SU-DHL-6 (cell line): Measurements from ENCODE around the gene PRMT6.
A peak's percentile ranks its signal among the peaks of the same experiment; 100 is the strongest.

Source experiments
- H2AFZ ChIP-seq: fragments of 200-600 bp; sonication (generic); 2 replicates; pipeline ENCODE4 v1.6.1; 2014; ENCODE audit warnings: low read depth, mild to moderate bottlenecking, moderate library complexity, mixed read lengths, antibody characterized with exemption, low read length; ENCODE audit not compliant: severe bottlenecking
- H3F3A ChIP-seq: fragments of 200-600 bp; shearing (Covaris generic); 2 replicates; pipeline ENCODE4 v1.6.0; 2016; ENCODE audit warnings: antibody characterized with exemption, mild to moderate bottlenecking; ENCODE audit not compliant: insufficient read depth
- H3K27ac ChIP-seq: fragments of 200-600 bp; sonication (generic); 2 replicates; pipeline ENCODE4 v1.5.1; 2016; ENCODE audit warnings: low read depth, mild to moderate bottlenecking, low read length, moderate library complexity, mixed read lengths
- H3K27me3 ChIP-seq: fragments of 200-600 bp; sonication (generic), shearing (Covaris generic); 2 replicates; pipeline ENCODE4 v1.6.0; 2014; ENCODE audit warnings: mild to moderate bottlenecking, low read length
- H3K36me3 ChIP-seq: fragments of 200-600 bp; sonication (generic); 2 replicates; pipeline ENCODE4 v1.6.1; 2014; ENCODE audit warnings: mild to moderate bottlenecking, low read length, mixed read lengths
- H3K4me2 ChIP-seq: fragments of 300-600, 200-600 bp; shearing (Covaris generic), sonication (generic); 2 replicates; pipeline ENCODE4 v1.6.0; 2014; ENCODE audit warnings: low read length, low read depth, mild to moderate bottlenecking; ENCODE audit not compliant: poor library complexity, severe bottlenecking
- H3K4me3 ChIP-seq: fragments of 200-600 bp; sonication (generic); 2 replicates; pipeline ENCODE4 v1.5.1; 2014; ENCODE audit warnings: antibody characterized with exemption, low read length, mild to moderate bottlenecking, mixed read lengths; ENCODE audit not compliant: insufficient read depth, poor library complexity, severe bottlenecking
- H3K79me2 ChIP-seq: fragments of 200-600 bp; sonication (generic); 2 replicates; pipeline ENCODE4 v1.6.1; 2014; ENCODE audit warnings: mild to moderate bottlenecking, low read length, moderate library complexity; ENCODE audit not compliant: insufficient read depth
- H3K9ac ChIP-seq: fragments of 200-600 bp; sonication (generic); 2 replicates; pipeline ENCODE4 v1.7.0; 2014; ENCODE audit warnings: mild to moderate bottlenecking, low read length
- H3K9me2 ChIP-seq: fragments of 200-600 bp; sonication (generic); replicated peaks from 2 replicates; pipeline ENCODE4 v1.6.1; 2014; ENCODE audit warnings: low read length; ENCODE audit not compliant: insufficient read depth
- H3K9me3 ChIP-seq: fragments of 200-600 bp; sonication (generic); 2 replicates; pipeline ENCODE4 v1.6.1; 2014; ENCODE audit warnings: low read length, mixed read lengths; ENCODE audit not compliant: insufficient read depth
- H4K20me1 ChIP-seq: fragments of 200-600 bp; sonication (generic); 2 replicates; pipeline ENCODE4 v1.6.1; 2014; ENCODE audit warnings: low read depth, mild to moderate bottlenecking, antibody characterized with exemption, low read length, moderate library complexity, mixed read lengths
- CTCF ChIP-seq: fragments of 200-600 bp; sonication (generic); IDR thresholded peaks from one replicate; pipeline ENCODE4 v1.5.1; 2017; ENCODE audit warnings: antibody characterized with exemption, mild to moderate bottlenecking, low read length, moderate library complexity; ENCODE audit not compliant: insufficient read depth, poor library complexity, severe bottlenecking
- EZH2phosphoT487 ChIP-seq: fragments of 200-600 bp; sonication (generic), shearing (Covaris generic); conservative IDR thresholded peaks from 2 replicates; pipeline ENCODE4 v1.6.1; 2018; ENCODE audit warnings: mild to moderate bottlenecking, antibody characterized with exemption, low read length, moderate library complexity, mixed read lengths

Gene PRMT6

GRCh38 chr1:107098961-107099360, 42.5 kb downstream of the PRMT6 start:
- Histone ChIP-seq H3K36me3 (no peaks in the 10 kb centered on the region), H3K27ac (no peak overlapping the region), H2AFZ (peak overlapping the region; percentile 3), H3K27me3 (no peaks in the 10 kb centered on the region), H4K20me1 (no peaks in the 10 kb centered on the region), H3K79me2 (no peaks in the 10 kb centered on the region), H3F3A (no peaks in the 10 kb centered on the region), H3K9me2 (no peaks in the 10 kb centered on the region), H3K9me3 (no peaks in the 10 kb centered on the region), H3K4me3 (no peak overlapping the region), H3K4me2 (no peak overlapping the region), H3K9ac (no peak overlapping the region)
- TF ChIP-seq EZH2phosphoT487, result no peak
- no peak for TF ChIP-seq CTCF

DNA sequence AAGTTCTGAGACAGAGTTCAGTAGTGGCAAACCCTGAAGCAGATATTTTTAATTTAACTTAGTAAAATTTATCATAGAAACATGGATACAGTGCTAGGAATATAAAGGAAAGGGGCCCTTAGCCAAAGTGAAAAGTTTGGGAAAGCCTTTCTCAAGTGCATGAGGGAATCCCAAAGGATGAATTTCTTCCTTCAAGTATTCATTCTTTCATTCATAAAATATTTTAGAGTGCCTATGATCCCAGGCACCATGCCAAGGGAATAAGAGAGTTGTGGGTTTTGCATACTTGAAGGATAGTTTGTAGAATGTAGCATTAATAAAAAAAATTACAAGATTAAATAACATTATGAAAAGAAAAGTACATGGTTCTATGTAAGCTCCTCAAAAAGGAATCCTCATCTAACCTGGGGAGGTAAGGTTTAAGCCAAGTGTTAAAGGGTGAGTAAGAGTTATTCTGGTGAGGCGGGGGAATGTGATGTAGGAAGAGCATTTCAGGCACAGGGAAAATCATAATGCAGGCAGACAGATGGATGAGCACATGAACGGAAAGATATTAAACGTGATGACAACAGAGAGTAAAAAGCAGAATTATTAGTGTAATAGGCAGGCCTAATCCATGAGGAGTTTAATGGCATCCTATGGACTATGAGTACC, 44.0 kb downstream of the PRMT6 start:
- Histone ChIP-seq H3K79me2 (no peaks in the 10 kb centered on the region), H3K27ac (no peak overlapping the region), H3F3A (no peaks in the 10 kb centered on the region), H3K36me3 (no peaks in the 10 kb centered on the region), H3K9ac (no peak overlapping the region), H3K9me3 (no peaks in the 10 kb centered on the region), H4K20me1 (no peaks in the 10 kb centered on the region), H3K27me3 (no peaks in the 10 kb centered on the region), H3K4me3 (no peak overlapping the region), H2AFZ (no peak overlapping the region), H3K9me2 (no peaks in the 10 kb centered on the region), H3K4me2 (no peak overlapping the region)
- TF ChIP-seq CTCF (no peak), EZH2phosphoT487 (no peak)

DNA sequence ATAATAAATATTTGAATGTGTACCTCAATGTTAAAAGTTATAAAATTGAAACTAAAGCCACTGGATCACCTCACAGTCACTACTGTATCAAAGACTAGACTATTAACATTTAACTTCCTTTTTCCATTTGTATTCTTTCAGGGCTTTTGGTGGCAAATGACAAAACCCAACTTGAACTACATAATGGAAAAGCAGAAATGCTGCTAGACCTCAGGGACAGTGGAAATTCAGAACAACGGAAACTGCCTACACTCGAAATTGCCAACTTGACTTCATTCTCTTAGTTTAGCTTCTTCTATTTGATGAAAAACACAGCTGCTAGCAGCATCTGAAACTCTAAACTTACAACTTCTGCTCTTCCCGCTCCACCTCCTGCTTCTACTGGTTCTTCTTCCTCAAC, 49.4 kb downstream of the PRMT6 start:
- Histone ChIP-seq H3K9me2 (no peaks in the 10 kb centered on the region), H3K9ac (no peak overlapping the region), H3F3A (no peaks in the 10 kb centered on the region), H3K4me2 (no peak overlapping the region), H3K36me3 (no peaks in the 10 kb centered on the region), H3K79me2 (no peaks in the 10 kb centered on the region), H3K9me3 (no peaks in the 10 kb centered on the region), H4K20me1 (no peaks in the 10 kb centered on the region), H3K27ac (no peak overlapping the region), H2AFZ (no peak overlapping the region), H3K27me3 (no peaks in the 10 kb centered on the region), H3K4me3 (no peak overlapping the region)
- TF ChIP-seq CTCF (no peak), EZH2phosphoT487 (no peak)
